ENCODE data around the gene FKBP7. TPM values are rescaled to one million over a fixed set of nuclear protein-coding genes. Genes with fewer than 3 reads are reported as not detected.
A peak's percentile ranks its signal among the peaks of the same experiment; 100 is the strongest.

Gene FKBP7
- total and polyA plus RNA-seq, 12 donors = 5.3 to 18.0 (median 8.6) TPM

DNA sequence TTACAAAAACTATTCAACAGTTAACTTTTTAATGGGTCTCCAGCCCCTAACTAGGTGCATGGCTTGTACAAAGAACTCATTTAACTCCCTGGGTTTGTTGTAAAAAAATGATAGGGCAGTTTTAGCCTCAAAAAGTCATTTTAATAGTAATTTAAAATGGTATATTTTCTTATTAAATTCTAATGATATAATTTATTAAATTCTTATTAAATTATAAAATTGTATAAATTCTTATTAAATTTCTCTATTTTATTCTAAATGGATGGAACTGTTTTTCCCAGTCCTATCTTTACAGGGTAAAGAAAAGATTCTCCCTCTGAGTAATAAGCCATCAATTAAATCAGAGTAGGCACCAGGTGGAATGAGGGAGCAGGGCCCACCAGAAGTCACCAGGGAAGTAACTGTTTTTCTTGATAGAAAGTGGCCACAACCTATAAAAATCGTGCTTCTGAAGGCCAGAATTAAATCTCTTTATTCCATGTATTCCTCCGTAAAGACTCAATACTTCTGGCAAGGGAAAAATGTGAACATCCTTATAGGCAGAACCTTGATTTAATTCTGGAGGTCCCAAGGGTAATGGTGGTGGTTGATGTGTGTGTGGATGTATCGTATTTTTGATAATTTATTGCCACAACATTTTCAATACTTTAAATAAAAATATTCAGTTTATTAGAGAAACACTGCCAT lies 814 bp downstream of the FKBP7 start:
- Histone ChIP-seq H3K36me3 (replicated peaks in 1 of 2) (no peaks in the 10 kb centered on the region), H3K4me3 (peak overlapping the region in 3 of 4 donors; percentile 2 to 91 (median 79)), H3K27me3 (no peaks in the 10 kb centered on the region), H3K9me3 (replicated peaks in 1 of 3) (no peaks in the 10 kb centered on the region), H3K4me1 (replicated peaks in 1 of 2) (peaks cover 28 to 35% of the 10 kb centered on the region in 2 donors), H3K27ac (peak overlapping the region in 4 of 5 donors; percentile 73 to 96 (median 95))
- intact Hi-C loops (cut with DNase I) = no loop called here
- no peak for TF ChIP-seq POLR2A (IDR thresholded peaks at IDR 0.05)
- TF ChIP-seq, protein P1, sequence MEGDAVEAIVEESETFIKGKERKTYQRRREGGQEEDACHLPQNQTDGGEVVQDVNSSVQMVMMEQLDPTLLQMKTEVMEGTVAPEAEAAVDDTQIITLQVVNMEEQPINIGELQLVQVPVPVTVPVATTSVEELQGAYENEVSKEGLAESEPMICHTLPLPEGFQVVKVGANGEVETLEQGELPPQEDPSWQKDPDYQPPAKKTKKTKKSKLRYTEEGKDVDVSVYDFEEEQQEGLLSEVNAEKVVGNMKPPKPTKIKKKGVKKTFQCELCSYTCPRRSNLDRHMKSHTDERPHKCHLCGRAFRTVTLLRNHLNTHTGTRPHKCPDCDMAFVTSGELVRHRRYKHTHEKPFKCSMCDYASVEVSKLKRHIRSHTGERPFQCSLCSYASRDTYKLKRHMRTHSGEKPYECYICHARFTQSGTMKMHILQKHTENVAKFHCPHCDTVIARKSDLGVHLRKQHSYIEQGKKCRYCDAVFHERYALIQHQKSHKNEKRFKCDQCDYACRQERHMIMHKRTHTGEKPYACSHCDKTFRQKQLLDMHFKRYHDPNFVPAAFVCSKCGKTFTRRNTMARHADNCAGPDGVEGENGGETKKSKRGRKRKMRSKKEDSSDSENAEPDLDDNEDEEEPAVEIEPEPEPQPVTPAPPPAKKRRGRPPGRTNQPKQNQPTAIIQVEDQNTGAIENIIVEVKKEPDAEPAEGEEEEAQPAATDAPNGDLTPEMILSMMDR (IDR thresholded peaks at IDR 0.05) = no peak
- 7 to 12% (median 10%) methylated on average over 3 of the region's 3 CpGs for WGBS, 4 donors
- DNase-seq = no peak

DNA sequence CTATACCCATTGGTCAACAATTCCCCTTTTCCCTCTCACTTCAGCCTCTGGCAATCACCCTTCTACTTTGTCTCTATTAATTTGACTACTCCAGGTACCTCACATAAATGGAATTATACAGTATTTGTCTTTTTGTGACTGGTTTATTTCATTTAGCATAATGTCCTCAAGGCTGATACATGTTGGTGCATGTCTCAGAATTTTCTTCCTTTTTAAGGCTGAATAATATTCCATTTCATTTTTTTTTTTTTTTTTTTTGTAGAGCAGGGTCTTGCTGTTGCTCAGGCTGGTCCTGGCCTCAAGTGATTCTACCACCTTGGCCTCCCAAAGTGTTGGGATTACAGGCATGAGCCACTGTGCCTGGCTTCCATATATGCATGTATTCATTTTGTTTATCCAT lies 1.9 kb downstream of the FKBP7 start:
- TF ChIP-seq POLR2A (IDR thresholded peaks at IDR 0.05) = no peak
- TF ChIP-seq, protein P1 (IDR thresholded peaks at IDR 0.05) = no peak
- no peak overlapping the region for H3K4me3 ChIP-seq
- peaks cover 18 to 24% of the 10 kb centered on the region in 2 donors for H3K4me1 ChIP-seq (replicated peaks in 1 of 2)
- H3K27ac ChIP-seq = no peak overlapping the region
- DNase-seq = no peak
- no peaks in the 10 kb centered on the region for H3K36me3 ChIP-seq (replicated peaks in 1 of 2)
- intact Hi-C loops (cut with DNase I) = no loop called here
- no peaks in the 10 kb centered on the region for H3K27me3 ChIP-seq
- H3K9me3 ChIP-seq (replicated peaks in 1 of 3) = no peaks in the 10 kb centered on the region

DNA sequence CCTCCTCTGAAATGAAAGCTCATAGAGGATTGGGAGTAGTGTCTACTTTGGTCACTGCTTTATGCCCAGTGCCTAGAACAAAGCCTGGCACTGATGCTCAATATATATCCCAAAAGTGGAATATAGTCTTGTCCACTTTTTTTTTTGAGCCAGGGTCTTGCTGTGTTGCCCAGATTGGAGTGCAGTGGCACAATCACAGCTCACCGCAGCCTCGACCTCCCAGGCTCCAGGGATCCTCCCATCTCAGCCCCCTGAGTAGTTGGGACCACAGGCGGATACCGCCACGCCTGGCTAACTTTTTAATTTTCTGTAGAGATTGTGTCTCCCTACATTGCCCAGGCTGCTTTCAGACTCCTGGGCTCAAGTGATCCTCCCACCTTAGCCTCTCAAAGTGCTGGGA lies 3.8 kb downstream of the FKBP7 start:
- no peak for DNase-seq
- Histone ChIP-seq H3K4me3 (no peak overlapping the region), H3K4me1 (replicated peaks in 1 of 2) (peaks cover 11 to 16% of the 10 kb centered on the region in 2 donors), H3K9me3 (replicated peaks in 1 of 3) (no peaks in the 10 kb centered on the region), H3K36me3 (replicated peaks in 1 of 2) (no peaks in the 10 kb centered on the region), H3K27ac (no peak overlapping the region), H3K27me3 (no peaks in the 10 kb centered on the region)
- intact Hi-C loops (cut with DNase I) = no loop called here
- TF ChIP-seq, protein P1 (IDR thresholded peaks at IDR 0.05) = no peak
- TF ChIP-seq POLR2A (IDR thresholded peaks at IDR 0.05) = no peak
- WGBS, 4 donors = 96 to 98% (median 98%) methylated on average over 4 to 5 of the region's 5 CpGs

DNA sequence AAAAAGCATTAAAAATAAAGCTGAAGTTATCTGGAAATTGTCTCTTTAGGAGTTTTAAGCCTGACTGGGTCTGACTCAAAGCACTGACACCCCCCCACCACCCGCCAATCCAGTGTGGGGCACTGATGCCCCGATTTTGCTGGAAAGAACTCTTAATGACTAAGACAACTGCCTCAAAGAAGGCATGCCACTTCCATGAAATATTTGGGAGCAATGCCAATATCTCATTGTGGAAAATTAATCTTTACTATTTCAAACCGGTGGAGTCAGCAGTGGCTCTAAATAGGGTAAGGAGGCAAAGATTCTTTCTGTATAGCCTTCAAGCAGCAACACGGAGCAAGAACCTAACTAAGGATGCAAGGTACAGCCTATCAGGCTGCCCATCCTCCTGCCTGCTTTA lies 4.5 kb downstream of the FKBP7 start:
- Histone ChIP-seq H3K36me3 (replicated peaks in 1 of 2) (no peaks in the 10 kb centered on the region), H3K4me1 (replicated peaks in 1 of 2) (peaks cover 6 to 11% of the 10 kb centered on the region in 2 donors), H3K4me3 (no peak overlapping the region), H3K27me3 (no peaks in the 10 kb centered on the region), H3K9me3 (replicated peaks in 1 of 3) (no peaks in the 10 kb centered on the region), H3K27ac (no peak overlapping the region)
- intact Hi-C loops (cut with DNase I) = no loop called here
- TF ChIP-seq, protein P1 (IDR thresholded peaks at IDR 0.05) = no peak
- TF ChIP-seq POLR2A (IDR thresholded peaks at IDR 0.05) = no peak
- peak in 1 of 7 donors; percentile 18 for DNase-seq
- 49 to 61% (median 55%) methylated on average over 4 of the region's 4 CpGs for WGBS, 4 donors
